ENCODE measurements around the gene TMEM192. TPM values are rescaled to one million over a fixed set of nuclear protein-coding genes. Genes with fewer than 3 reads are reported as not detected.

Gene TMEM192
- total and polyA plus RNA-seq, 4 donors = 10.6 to 20.3 (median 18.9) TPM

GRCh38 chr4:165154482-165154881, 41.8 kb upstream of the TMEM192 start:
- H3K27ac ChIP-seq (ENCODE audit: low read depth in 1 of 2, low read length in 2 of 2) = no peak overlapping the region
- H3K4me1 ChIP-seq (ENCODE audit: control insufficient read depth in 4 of 4, insufficient read depth in 4 of 4, low read length in 3 of 4) = peaks cover 8 to 31% (median 24%) of the 10 kb centered on the region in 4 donors
- TF ChIP-seq FOXA1 (IDR thresholded peaks at IDR 0.05) = no peak
- H3K27me3 ChIP-seq (ENCODE audit: control insufficient read depth in 4 of 4, insufficient read depth in 4 of 4, low read length in 3 of 4) = no peaks in the 10 kb centered on the region
- H3K36me3 ChIP-seq (ENCODE audit: control insufficient read depth in 4 of 4, insufficient read depth in 3 of 4, low read depth in 1 of 4, low read length in 3 of 4) = no peaks in the 10 kb centered on the region
- no peak for DNase-seq (ENCODE audit: low spot score)
- no peak overlapping the region for H3K4me3 ChIP-seq (ENCODE audit: low read depth in 1 of 3, low read length in 3 of 3)
- H3K9me3 ChIP-seq (ENCODE audit: control insufficient read depth in 4 of 4, low read length in 3 of 4) = no peaks in the 10 kb centered on the region
- H3K9ac ChIP-seq (ENCODE audit: low read depth in 1 of 2, low read length in 2 of 2) = no peak overlapping the region

- DNase-seq (ENCODE audit: low spot score) = no peak
- H3K4me1 ChIP-seq (ENCODE audit: control insufficient read depth in 4 of 4, insufficient read depth in 4 of 4, low read length in 3 of 4) = peaks cover 4 to 16% (median 12%) of the 10 kb centered on the region in 4 donors
- H3K27ac ChIP-seq (ENCODE audit: low read depth in 1 of 2, low read length in 2 of 2) = no peak overlapping the region
- no peak overlapping the region for H3K4me3 ChIP-seq (ENCODE audit: low read depth in 1 of 3, low read length in 3 of 3)
- H3K36me3 ChIP-seq (ENCODE audit: control insufficient read depth in 4 of 4, insufficient read depth in 3 of 4, low read depth in 1 of 4, low read length in 3 of 4) = no peaks in the 10 kb centered on the region
- H3K9ac ChIP-seq (ENCODE audit: low read depth in 1 of 2, low read length in 2 of 2) = no peak overlapping the region
- H3K9me3 ChIP-seq (ENCODE audit: control insufficient read depth in 4 of 4, low read length in 3 of 4) = no peaks in the 10 kb centered on the region
- no peaks in the 10 kb centered on the region for H3K27me3 ChIP-seq (ENCODE audit: control insufficient read depth in 4 of 4, insufficient read depth in 4 of 4, low read length in 3 of 4)
- TF ChIP-seq CTCF (IDR thresholded peaks at IDR 0.05; ENCODE audit: low read depth, low read length, missing input control) (no peak), RAD21 (IDR thresholded peaks at IDR 0.05) (no peak), ZBTB33 (IDR thresholded peaks at IDR 0.05) (no peak), HNF4A (conservative IDR thresholded peaks at IDR 0.05) (no peak), YY1 (IDR thresholded peaks at IDR 0.05) (no peak), EGR1 (IDR thresholded peaks at IDR 0.05; ENCODE audit: low read depth in 2 of 2) (no peak), TAF1 (conservative IDR thresholded peaks at IDR 0.05) (no peak), MAX (IDR thresholded peaks at IDR 0.05) (no peak), REST (IDR thresholded peaks at IDR 0.05) (no peak)
- 69% methylated on average over 4 of the region's 4 CpGs for WGBS
These were observed 39.9 kb upstream of the TMEM192 start for GRCh38 chr4:165152527-165152926.

- H3K4me3 ChIP-seq (ENCODE audit: low read depth in 1 of 3, low read length in 3 of 3) = no peak overlapping the region
- H3K27ac ChIP-seq (ENCODE audit: low read depth in 1 of 2, low read length in 2 of 2) = no peak overlapping the region
- H3K9ac ChIP-seq (ENCODE audit: low read depth in 1 of 2, low read length in 2 of 2) = no peak overlapping the region
- TF ChIP-seq HNF4G (IDR thresholded peaks at IDR 0.05) = no peak
- TF ChIP-seq FOXA1 (IDR thresholded peaks at IDR 0.05) = no peak
- no peak for TF ChIP-seq CTCF (IDR thresholded peaks at IDR 0.05; ENCODE audit: low read depth, low read length, missing input control)
- no peak for TF ChIP-seq REST (IDR thresholded peaks at IDR 0.05)
- TF ChIP-seq TAF1 (conservative IDR thresholded peaks at IDR 0.05) = no peak
- no peak for TF ChIP-seq MAX (IDR thresholded peaks at IDR 0.05)
- no peak for TF ChIP-seq SP1 (IDR thresholded peaks at IDR 0.05)
- TF ChIP-seq NR2F2 (IDR thresholded peaks at IDR 0.05) = no peak
- DNase-seq (ENCODE audit: low spot score) = no peak
- H3K27me3 ChIP-seq (ENCODE audit: control insufficient read depth in 4 of 4, insufficient read depth in 4 of 4, low read length in 3 of 4) = no peaks in the 10 kb centered on the region
- no peaks in the 10 kb centered on the region for H3K36me3 ChIP-seq (ENCODE audit: control insufficient read depth in 4 of 4, insufficient read depth in 3 of 4, low read depth in 1 of 4, low read length in 3 of 4)
- H3K9me3 ChIP-seq (ENCODE audit: control insufficient read depth in 4 of 4, low read length in 3 of 4) = no peaks in the 10 kb centered on the region
- H3K4me1 ChIP-seq (ENCODE audit: control insufficient read depth in 4 of 4, insufficient read depth in 4 of 4, low read length in 3 of 4) = peaks cover 4 to 16% (median 9%) of the 10 kb centered on the region in 4 donors
These were observed 39.1 kb upstream of the TMEM192 start for GRCh38 chr4:165151734-165152133.

Data from liver (tissue), 9 donors.